ENCODE data around the gene EFNA4.

The EFNA4 gene

DNA sequence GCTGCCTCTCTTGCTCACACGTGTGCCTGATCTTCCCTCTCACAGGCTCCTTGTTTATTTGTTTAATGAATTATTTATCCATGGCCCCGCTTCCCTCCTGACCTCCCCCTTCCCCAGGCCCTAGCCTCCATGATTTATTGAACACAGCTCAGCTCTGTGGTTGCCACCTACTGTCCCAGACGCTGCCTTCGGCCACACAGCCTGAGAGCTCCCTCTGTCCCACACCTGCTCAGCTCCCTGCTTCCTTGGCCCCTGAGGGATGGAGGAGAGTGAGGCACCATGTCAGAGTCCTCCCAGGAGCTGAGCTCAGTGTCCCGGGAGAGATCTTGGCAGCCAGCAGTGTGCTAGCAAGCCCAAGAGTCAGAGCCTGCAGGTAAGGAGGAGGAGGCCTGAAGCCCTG lies 12.0 kb downstream of the EFNA4 start:
- DNase-seq, result no peak

DNA sequence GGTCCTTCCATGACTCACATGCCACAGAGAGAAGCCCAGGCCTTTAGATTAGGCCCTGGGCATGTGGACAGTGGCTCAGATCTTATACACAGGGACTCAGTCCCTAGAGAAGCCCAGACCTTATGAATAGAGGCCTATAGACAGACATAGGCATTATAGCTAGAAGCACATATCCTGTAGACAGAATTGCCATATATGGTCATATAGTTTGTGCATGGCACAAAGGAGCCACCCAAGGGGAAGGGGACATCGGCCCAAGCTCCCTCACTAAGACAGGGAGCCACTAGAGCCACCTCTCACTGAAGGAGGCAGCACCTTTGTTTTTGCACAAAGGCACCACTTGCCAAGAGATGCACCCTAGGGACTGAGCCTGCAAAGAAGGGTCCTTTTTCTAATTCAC lies 12.8 kb downstream of the EFNA4 start:
- no peak for DNase-seq

DNA sequence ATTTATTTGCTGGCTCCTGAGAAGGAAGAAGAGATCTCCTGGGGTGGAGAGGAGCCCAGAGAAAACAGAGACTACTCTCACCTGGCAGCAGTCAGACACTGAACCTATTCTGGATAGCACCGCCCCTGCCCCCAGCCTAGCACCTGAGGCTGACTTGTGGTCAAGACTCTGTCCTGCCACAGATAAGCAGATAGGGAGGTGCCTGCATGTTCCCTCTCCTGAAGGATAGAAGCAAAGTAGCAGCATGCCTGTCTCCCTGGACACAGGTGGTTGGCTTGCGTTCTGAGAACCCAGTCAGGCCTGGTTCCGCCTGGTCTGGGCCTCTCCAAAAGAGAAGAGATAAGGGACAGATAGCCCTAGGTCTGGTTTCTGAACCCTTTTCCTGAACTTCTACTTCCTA lies 13.8 kb downstream of the EFNA4 start:
- no peak for DNase-seq

DNA sequence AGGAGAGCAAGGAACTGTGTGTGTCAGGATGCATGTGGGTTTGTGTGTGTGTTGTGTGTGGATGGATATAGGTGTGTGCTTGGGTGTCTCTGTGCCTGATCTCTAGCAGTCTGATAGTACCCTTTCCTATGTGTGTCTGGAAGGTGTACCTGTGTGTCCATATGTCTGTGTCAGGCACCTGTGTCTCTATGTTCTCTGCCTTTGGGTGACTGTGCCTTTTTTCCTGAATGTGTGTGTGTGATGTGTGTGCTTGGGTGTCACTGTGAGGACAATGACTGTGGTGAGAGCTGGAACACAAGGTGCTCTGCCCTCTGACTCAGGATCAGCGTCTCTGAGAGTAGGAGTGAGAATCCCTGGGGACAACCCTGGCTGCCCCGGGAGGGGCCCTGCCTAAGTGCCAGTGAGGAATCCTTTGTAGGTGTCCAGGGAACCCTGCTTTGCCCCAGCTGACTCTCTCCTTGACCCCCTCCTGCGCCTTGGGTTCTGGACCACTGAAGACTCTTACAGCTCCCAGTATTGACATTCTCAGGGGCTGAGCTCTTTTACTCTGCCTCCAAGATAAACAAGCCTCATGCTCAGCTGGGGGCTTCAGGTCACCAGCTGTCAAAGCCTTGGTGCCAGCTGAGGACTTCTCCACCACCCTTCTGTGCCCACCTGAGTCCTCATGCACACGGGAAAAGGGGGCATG lies 14.4 kb downstream of the EFNA4 start:
- no peak for DNase-seq

DNA sequence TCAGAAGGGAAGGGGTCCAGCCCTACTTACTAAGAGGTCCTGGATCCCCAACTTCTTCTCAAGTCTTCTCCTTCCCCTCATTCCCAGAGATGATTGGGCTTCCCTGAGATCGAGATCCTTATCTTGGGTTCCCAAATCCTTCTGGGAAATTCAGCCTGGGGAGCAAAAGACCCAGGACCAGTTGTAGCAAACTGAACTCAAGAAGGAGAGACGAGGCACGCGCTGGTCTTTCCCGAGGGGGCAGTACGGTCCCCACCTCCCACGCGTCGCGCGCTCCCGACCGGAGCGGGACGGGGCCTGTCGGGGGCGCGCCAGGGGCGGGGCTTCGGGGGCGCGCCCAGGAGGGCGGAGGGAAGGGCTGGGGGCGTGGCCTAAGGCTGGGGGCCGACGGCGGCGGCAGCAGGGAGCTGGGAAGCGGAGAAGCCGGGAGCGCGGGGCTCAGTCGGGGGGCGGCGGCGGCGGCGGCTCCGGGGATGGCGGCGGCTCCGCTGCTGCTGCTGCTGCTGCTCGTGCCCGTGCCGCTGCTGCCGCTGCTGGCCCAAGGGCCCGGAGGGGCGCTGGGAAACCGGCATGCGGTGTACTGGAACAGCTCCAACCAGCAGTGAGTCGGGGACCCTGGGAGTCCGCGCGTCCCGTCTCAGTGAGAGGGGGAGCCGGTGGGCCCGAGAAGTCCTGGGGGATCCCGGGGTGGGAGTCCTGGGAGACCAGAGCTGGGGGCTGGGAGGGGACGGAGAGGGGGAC lies 15.1 kb downstream of the EFNA4 start, which contains the start of gene EFNA3:
Gene EFNA3, plus strand, starts transcription at position 369 of the 741 bp plus-strand sequence. Its CDS starts 105 bp downstream, at position 474.
- peak; percentile 86 for DNase-seq

DNA sequence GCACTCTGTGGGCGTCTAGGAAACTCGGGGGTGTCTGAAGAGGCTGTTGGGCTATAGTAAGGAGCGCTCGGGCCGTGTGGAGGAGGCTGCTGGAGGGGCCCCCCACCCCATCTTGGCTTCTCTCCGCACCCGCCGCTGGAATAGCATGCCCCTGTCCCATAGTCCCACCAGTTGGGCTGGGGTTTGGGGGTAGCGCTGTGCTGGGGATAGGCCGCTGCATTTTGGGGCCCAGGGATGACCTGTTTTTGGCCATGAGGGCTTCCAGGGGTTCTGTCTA lies 15.6 kb downstream of the EFNA4 start:
- no peak for DNase-seq

DNA sequence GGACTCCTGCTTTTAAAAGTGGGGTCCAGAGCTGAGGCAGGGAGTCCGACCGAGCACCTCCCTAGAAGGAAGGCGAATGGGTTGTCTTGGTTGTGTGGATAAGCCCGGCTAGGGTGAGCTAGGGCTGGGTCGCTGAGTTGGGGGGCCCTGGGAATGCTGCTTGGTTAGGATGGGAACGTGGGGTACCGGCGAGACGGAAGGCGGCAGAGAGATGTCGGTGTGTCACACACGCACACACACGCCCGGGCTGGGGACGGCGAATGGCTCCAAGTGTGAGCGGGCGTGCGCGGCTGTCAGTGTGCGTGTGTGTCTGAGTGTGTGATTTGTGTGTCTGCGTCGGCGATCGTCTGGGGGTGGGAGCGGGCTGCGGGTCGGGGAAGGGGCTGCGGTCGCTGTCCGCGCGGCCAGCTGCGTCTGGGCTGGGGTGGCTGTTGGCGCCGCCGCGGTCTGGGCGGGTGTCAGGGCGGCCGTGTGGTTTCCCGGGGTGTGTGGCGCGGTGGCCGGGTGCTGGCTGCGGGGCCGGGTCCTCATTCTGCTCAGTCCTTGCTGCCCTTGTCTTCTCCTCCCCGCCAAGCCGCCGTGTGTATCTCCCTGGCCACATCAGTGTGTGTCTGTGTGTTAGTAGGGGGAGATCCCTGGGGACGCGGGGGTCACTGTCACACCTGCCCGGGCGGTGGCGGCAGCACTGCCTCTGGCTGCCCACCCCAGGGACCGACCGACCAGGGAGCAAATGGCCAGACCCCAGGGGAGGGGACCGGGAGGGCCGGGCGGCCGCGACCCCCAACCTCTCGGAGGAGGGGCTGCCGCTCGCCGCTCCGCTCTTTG lies 16.2 kb downstream of the EFNA4 start:
- DNase-seq, result no peak

DNA sequence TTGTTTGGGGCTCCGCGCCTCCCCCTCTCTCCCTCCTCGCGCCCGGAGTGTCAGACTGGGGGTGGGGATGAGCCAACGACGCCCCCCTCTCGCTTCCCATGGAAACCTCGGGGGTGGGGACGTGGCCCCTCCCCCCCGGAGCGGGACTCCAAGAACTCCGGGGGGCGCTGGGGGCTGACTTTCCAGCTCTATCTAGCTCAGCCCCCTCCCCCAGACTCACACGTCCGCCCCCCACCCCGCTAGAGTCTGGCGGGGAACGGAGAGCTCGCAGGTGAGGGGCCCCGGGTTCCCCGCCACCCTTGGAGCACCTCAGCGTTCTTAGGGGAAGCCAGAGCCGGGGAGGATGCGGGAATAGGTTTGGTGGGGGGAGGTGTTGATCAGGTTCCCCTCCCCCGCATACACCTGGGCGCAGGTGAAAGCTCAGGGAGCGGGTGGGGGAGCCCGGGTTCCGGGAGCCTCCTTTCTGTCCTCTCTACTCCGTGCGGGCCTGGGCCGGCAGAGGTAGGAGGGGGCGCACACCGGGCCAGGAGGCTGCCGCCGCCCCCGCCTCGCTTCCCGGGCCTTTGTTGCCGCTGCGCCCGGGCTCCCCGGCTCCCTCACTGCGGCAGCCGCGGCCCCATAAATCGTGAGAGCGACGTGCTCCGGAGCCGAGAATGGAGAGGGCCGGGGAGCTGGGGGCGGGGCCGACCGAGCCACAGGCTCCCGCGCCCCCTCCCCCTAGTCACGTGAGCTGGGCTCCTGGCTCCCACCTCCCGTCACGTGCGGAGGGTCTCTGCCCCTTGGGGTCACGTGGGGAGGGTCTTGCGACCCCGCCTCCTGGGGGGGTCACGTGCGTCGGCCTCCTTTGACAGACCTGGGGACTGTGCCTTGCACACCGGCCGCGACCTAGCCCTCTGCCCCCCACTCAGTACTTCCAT lies 17.0 kb downstream of the EFNA4 start:
- no peak for DNase-seq

DNA sequence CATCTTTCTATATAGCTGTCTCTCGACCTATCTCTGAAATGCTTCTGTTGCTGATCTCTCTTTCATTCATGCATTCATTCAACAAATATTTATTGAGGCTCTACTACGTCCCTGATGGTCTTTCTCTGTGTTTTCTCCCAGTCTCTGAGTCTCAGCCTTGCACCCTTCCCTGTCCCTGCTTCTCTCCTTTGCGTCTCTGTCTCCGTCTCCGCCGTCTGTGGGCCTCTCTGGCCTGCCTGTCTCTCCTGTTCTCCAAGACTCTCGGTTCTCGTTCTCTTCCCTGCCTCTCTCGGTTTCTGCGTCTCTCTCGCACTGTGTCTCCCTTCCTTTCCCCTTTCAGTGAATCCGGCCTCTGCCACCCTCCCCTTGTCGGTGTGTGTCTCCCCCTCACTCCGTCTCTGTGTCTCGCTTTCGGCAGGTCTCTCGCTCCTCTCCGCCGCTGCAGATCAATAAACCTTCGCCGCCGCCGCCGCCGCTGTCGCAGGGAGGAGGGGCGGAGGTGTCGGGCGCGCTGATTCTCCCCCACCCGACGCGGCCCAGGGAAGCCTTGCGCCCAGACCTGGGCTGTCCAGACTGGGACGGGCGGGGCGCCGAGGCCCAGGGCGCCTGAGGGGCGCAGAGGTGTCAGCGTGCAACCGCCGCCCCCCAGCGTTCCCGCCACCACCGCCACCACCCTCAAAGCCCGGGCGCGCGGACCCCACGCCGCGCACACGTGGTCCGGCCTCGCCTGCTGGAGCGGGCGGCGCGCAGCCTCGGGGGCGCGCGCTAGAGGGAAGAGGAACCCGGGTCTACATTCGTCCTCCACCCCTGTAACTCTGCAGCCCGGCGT lies 18.1 kb downstream of the EFNA4 start:
- peak; percentile 69 for DNase-seq

DNA sequence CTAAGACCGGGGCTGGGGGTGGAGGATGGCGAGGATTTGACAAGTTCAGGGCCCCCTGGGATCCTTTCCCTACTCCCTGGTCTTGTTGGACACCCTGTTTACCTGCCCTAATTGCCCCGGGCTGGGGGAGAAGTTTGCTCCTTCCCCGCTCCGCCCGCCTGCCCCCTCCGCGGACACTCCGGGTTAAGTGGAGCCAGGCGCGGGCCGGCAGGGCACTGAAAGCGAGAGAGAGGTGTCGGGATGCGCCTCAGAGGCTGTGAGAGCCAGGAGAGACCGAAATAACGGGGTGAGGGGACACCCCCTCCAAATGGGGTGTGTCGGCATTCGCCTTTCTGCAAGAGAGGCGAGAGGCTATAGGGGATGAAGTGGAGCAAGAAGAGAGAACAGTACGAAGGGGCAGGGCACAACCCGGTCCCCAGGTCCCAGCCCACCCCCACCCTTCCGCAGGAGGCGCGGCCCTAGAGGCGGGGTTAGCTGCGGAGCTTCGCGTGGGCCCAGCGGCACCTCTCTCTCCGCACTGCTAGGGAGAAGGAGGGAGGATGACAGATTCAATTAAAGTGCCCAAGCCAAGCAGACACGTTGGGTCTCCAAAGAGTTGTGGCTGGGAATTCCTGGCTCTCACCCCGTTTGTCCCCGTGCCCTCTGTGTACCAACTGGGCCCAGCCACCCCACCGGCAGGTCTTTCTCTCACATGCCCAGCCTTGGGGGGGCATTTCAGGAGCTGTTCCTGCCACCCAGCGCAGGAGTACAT lies 18.9 kb downstream of the EFNA4 start:
- no peak for DNase-seq

DNA sequence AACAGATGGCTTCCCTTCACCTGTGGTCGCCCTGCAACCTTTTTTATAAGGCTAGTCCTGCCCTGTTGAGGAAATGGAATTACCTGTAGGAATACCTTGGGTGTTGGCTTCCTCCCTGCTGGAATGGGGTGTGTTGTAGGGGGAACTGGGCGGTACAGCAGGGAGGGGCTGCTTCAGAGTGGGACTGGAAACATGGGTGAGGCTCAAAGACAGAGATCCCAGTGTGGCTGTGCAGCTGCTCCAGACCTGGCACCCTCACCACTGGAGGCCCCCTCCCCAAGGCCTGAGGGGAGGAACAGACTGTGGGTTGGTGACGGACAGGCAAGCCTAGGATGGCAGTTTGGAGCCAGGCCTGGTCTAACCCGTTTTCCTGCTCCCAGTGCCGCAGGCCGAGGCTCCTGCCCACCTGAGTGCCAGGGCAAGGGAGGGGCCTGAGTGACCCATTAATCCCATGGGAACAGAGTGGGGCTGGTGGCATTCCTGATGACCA lies 19.6 kb downstream of the EFNA4 start:
- DNase-seq, result no peak

DNA sequence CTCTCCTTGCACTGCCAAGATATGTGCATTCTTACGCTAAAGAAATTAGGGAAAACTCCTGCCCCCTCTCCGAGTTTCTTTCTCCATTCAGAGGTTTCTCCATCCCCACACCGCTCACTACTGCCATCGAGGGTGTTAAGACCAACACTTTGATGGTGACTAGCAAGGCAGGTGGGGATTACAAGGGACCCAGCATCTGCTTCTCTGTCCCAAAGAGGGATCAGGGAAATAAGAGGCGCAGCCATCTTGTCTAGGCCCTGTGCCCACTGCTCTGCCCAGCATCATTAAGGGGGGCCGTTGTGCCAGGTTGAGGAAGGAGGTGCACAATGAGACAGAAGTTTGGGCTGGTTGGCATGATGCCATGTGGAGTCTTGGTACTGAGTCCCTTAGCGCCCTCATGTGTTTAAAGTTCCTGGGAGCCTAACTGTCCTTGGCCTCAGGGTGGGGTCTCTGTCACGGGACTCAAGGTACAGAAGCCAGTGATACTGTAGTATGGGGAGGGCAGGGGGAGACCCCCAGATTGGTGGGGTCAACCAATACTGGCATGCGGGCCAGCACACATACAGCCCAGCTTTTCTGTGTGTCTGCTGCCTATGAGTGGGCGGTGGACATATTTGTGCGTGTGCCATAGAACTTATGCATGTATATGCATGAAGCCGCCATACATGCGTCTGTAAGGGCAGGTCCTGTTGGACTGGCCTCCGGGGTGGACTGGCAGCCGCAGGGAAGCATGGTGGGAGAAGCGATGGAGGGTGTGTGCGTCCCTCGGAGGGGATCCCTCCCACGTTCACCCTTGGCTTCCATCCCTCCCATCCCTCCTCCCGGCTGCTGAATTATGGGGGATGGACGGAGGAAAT lies 20.6 kb downstream of the EFNA4 start:
- DNase-seq, result peak; percentile 71

DNA sequence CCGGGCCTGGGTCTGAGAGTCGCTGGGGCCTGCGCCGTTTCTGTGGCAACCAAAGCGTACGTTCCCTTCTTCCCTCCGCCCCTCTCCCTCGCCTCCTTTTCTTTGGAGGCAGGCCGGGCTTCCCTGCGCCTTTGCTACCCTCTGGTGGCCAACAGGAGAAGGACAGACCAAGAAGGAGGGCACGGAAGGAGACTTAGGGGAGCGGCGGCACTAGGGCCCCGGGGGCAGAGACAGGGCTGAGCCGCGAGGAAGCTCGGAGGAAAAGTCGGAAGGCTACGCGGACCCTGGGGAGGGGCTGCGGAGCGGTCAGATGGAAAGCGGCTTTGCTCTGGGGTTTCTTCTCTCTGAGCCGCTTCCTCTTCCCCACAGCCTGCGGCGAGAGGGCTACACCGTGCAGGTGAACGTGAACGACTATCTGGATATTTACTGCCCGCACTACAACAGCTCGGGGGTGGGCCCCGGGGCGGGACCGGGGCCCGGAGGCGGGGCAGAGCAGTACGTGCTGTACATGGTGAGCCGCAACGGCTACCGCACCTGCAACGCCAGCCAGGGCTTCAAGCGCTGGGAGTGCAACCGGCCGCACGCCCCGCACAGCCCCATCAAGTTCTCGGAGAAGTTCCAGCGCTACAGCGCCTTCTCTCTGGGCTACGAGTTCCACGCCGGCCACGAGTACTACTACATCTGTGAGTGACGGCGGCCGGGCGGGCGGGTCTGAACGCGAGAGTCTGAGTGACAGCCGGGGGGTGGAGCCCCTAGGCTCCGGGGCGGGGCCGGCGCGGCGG lies 21.4 kb downstream of the EFNA4 start:
- DNase-seq, result peak; percentile 95

DNA sequence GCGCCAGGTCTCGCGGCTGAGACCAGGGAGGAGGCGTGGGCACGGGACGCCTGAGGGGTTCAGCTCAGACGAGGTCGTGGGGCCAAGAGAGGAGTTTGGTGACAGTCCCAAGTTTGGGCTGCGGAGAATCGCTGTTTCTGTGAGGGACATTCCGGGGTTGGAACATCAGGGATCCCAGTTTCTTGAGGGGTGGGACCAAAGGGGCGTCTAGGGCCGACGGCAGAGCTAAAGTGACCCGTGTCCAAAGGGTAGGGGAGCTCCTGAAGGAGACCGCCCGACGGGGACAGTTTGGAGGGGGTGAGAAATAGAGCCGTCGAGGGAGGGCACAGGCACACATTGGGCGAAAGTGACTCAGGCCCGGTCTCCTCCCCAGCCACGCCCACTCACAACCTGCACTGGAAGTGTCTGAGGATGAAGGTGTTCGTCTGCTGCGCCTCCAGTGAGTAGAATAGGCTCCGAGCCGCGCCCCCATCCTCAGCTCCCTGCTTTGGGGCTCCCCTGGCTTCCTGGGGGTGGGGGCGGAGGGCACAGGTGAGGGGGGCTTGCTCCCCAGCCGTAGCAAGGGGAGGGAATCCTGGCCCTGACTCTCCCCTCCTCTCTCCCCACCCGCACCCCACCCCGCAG lies 22.1 kb downstream of the EFNA4 start:
- peak; percentile 85 for DNase-seq

DNA sequence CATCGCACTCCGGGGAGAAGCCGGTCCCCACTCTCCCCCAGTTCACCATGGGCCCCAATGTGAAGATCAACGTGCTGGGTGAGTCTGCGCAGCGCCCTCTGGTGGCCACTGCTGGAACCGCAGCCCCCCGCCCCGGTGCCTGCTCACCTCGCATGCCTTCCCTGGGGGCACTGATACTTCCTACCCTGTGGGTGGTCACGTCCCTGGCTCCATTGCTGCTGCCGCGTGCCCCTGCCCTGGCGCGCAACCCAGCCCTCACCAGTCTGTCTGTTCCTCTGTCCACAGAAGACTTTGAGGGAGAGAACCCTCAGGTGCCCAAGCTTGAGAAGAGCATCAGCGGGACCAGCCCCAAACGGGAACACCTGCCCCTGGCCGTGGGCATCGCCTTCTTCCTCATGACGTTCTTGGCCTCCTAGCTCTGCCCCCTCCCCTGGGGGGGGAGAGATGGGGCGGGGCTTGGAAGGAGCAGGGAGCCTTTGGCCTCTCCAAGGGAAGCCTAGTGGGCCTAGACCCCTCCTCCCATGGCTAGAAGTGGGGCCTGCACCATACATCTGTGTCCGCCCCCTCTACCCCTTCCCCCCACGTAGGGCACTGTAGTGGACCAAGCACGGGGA lies 22.7 kb downstream of the EFNA4 start:
- DNase-seq, result peak; percentile 99

DNA sequence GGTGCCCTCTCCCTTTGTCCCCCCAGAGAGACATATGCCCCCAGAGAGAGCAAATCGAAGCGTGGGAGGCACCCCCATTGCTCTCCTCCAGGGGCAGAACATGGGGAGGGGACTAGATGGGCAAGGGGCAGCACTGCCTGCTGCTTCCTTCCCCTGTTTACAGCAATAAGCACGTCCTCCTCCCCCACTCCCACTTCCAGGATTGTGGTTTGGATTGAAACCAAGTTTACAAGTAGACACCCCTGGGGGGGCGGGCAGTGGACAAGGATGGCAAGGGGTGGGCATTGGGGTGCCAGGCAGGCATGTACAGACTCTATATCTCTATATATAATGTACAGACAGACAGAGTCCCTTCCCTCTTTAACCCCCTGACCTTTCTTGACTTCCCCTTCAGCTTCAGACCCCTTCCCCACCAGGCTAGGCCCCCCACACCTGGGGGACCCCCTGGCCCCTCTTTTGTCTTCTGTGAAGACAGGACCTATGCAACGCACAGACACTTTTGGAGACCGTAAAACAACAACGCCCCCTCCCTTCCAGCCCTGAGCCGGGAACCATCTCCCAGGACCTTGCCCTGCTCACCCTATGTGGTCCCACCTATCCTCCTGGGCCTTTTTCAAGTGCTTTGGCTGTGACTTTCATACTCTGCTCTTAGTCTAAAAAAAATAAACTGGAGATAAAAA lies 23.5 kb downstream of the EFNA4 start:
- DNase-seq, result no peak

All from activated CD8-positive, alpha-beta memory T cell treated with anti-CD3 and anti-CD28 coated beads, Interleukin-2, amount 50 U/mL, for 48 hours (primary cell).